ENCODE results near the gene WHRN.

WHRN gene

GRCh38 chr9:114469091-114469853 is 36.0 kb downstream of the WHRN start:
- no peak for DNase-seq

- DNase-seq, result no peak
These were observed 37.4 kb downstream of the WHRN start for GRCh38 chr9:114467910-114468309.

GRCh38 chr9:114467226-114467750 is 38.0 kb downstream of the WHRN start:
- DNase-seq, result no peak

- no peak for DNase-seq
These were observed 39.1 kb downstream of the WHRN start for GRCh38 chr9:114465906-114466900.

- no peak for DNase-seq
These were observed 39.9 kb downstream of the WHRN start for GRCh38 chr9:114465417-114465816.

GRCh38 chr9:114464281-114465051 is 40.8 kb downstream of the WHRN start:
- DNase-seq, result no peak

- no peak for DNase-seq
These were observed 42.5 kb downstream of the WHRN start for GRCh38 chr9:114462791-114463190.

GRCh38 chr9:114461468-114461867 is 43.8 kb downstream of the WHRN start:
- no peak for DNase-seq

- DNase-seq, result no peak
These were observed 44.6 kb downstream of the WHRN start for GRCh38 chr9:114460513-114461199.

GRCh38 chr9:114459464-114459863 is 45.8 kb downstream of the WHRN start:
- DNase-seq, result no peak

GRCh38 chr9:114456929-114457328 is 48.3 kb downstream of the WHRN start:
- DNase-seq, result no peak

GRCh38 chr9:114454652-114455051 is 50.6 kb downstream of the WHRN start:
- no peak for DNase-seq

GRCh38 chr9:114452219-114453165 is 52.8 kb downstream of the WHRN start:
- no peak for DNase-seq

GRCh38 chr9:114451707-114452031 is 53.6 kb downstream of the WHRN start:
- no peak for DNase-seq

- DNase-seq, result no peak
These were observed 54.2 kb downstream of the WHRN start for GRCh38 chr9:114450833-114451706.

GRCh38 chr9:114450181-114450580 is 55.1 kb downstream of the WHRN start:
- no peak for DNase-seq

GRCh38 chr9:114449236-114449635 is 56.0 kb downstream of the WHRN start:
- DNase-seq, result no peak

- no peak for DNase-seq
These were observed 56.6 kb downstream of the WHRN start for GRCh38 chr9:114448706-114449105.

- DNase-seq, result no peak
These were observed 58.4 kb downstream of the WHRN start for GRCh38 chr9:114446672-114447450.

Measured in NCI-H526 treated with DMSO at 0.1 percent for 48 hours (cell line).